NCI-H748 treated with DMSO at 0.1 percent for 48 hours (cell line): Measurements from ENCODE around the gene UXS1.

ENCODE experiments used
- DNase-seq: peaks from one replicate; lab custom pipeline; 2025; lab: John Stamatoyannopoulos, UW

The UXS1 gene

GRCh38 chr2:106189325-106189724 is 4.8 kb downstream of the UXS1 start:
- DNase-seq, result no peak

- no peak for DNase-seq
Measured at GRCh38 chr2:106187273-106187891, 6.7 kb downstream of the UXS1 start.

GRCh38 chr2:106185475-106186184 is 8.5 kb downstream of the UXS1 start:
- DNase-seq, result no peak

GRCh38 chr2:106184857-106185256 is 9.2 kb downstream of the UXS1 start:
- no peak for DNase-seq

GRCh38 chr2:106184394-106184793 is 9.7 kb downstream of the UXS1 start:
- no peak for DNase-seq

GRCh38 chr2:106183101-106183696 is 10.9 kb downstream of the UXS1 start:
- DNase-seq, result no peak

GRCh38 chr2:106181064-106181463 is 13.0 kb downstream of the UXS1 start:
- DNase-seq, result no peak

GRCh38 chr2:106180602-106181001 is 13.5 kb downstream of the UXS1 start:
- DNase-seq, result no peak

GRCh38 chr2:106178716-106179115 is 15.4 kb downstream of the UXS1 start:
- no peak for DNase-seq

- DNase-seq, result no peak
Measured at GRCh38 chr2:106177581-106177980, 16.5 kb downstream of the UXS1 start.

GRCh38 chr2:106176446-106177099 is 17.5 kb downstream of the UXS1 start:
- no peak for DNase-seq

GRCh38 chr2:106175086-106175850 is 18.8 kb downstream of the UXS1 start:
- no peak for DNase-seq

- no peak for DNase-seq
Measured at GRCh38 chr2:106174056-106174455, 20.0 kb downstream of the UXS1 start.

- no peak for DNase-seq
Measured at GRCh38 chr2:106172649-106173048, 21.5 kb downstream of the UXS1 start.

- no peak for DNase-seq
Measured at GRCh38 chr2:106168657-106169056, 25.4 kb downstream of the UXS1 start.

- no peak for DNase-seq
Measured at GRCh38 chr2:106167067-106167466, 27.0 kb downstream of the UXS1 start.

GRCh38 chr2:106165561-106165960 is 28.5 kb downstream of the UXS1 start:
- DNase-seq, result no peak

GRCh38 chr2:106165029-106165428 is 29.1 kb downstream of the UXS1 start:
- no peak for DNase-seq

- DNase-seq, result no peak
Measured at GRCh38 chr2:106163948-106164545, 30.1 kb downstream of the UXS1 start.

- no peak for DNase-seq
Measured at GRCh38 chr2:106161938-106162820, 31.9 kb downstream of the UXS1 start.

GRCh38 chr2:106161341-106161740 is 32.8 kb downstream of the UXS1 start:
- no peak for DNase-seq
